ENCODE measurements around the gene FYN. TPM values are rescaled to one million over a fixed set of nuclear protein-coding genes. Genes with fewer than 3 reads are reported as not detected.
A peak's percentile ranks its signal among the peaks of the same experiment; 100 is the strongest.

Gene FYN
- total RNA-seq, 1 donor from 2014 or later: 121 TPM

DNA sequence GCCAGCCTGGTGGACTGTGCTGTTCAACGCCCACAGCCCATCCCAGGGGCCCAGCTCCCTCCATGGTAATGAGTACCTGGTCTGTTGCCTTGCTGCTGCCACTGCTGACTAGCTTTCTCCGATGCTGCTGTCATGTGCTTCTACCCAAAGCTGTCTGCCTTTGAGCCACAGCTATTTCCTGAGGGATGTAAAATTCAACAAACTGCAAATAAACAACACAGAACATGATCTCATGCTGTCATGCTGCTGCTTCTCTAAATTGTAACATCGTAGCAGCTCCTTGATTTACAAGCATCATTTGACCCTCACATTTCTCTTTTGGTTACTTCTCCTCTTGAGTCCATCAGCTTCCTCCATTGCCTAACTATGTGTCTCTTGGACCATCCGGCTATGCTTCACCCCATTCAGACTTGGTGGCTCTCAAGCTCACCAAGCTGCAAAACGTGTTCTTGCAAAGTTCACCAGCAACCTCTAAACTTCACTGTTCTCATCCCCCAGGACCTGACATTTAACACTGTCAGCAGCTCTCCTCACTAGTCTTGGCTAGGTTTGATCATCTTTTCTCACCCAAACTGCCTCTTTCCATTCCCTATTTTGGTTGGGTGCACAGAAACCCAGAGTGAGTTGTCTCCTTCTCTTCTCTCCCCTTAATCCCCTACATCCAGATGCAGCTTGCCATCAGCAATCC lies 54.6 kb downstream of the FYN start:
- H3K27ac Mint-ChIP-seq (ENCODE audit: unreplicated experiment): peak overlapping the region; percentile 8

DNA sequence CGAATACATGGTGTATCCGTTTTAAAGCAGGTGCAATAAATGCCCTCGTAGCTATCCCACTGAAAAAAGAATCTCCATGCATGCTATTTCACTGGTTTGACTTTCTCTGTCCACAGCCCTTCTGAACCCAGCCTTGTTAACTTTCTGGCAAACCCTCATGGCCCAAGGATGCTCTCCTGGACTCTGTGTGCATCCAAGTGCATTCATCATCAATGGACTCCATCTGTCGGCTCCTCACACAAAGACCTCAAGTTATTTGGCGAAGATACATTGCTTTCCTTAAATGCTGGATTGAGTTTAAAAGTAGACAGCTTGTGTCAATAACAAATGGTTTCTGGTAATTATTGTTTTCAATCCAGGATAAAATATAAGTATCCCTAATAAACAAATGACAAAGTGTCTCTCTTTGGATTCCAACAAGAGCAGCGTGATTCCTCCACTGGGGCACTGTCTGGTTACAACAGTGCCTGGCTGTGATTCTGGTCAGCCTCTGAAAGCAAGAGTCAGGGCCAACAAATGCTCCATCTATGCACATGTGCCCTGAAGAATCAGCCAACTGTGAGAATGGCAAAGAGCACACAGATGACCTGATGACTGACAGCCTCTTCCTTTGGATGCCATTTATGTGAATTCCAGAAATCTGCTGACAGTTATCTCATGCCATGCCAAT lies 55.7 kb downstream of the FYN start:
- Mint-ChIP-seq H3K4me3 (ENCODE audit: unreplicated experiment) (no peak overlapping the region), H3K9me3 (ENCODE audit: unreplicated experiment) (no peaks in the 10 kb centered on the region), H3K36me3 (ENCODE audit: unreplicated experiment) (peaks cover 17% of the 10 kb centered on the region), H3K27me3 (ENCODE audit: unreplicated experiment) (no peaks in the 10 kb centered on the region), H3K27ac (ENCODE audit: unreplicated experiment) (no peak overlapping the region), H3K4me1 (ENCODE audit: unreplicated experiment) (peaks cover 31% of the 10 kb centered on the region)
- TF ChIP-seq, protein P1, sequence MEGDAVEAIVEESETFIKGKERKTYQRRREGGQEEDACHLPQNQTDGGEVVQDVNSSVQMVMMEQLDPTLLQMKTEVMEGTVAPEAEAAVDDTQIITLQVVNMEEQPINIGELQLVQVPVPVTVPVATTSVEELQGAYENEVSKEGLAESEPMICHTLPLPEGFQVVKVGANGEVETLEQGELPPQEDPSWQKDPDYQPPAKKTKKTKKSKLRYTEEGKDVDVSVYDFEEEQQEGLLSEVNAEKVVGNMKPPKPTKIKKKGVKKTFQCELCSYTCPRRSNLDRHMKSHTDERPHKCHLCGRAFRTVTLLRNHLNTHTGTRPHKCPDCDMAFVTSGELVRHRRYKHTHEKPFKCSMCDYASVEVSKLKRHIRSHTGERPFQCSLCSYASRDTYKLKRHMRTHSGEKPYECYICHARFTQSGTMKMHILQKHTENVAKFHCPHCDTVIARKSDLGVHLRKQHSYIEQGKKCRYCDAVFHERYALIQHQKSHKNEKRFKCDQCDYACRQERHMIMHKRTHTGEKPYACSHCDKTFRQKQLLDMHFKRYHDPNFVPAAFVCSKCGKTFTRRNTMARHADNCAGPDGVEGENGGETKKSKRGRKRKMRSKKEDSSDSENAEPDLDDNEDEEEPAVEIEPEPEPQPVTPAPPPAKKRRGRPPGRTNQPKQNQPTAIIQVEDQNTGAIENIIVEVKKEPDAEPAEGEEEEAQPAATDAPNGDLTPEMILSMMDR (IDR thresholded peaks at IDR 0.05): no peak
- no peak for DNase-seq (ENCODE audit: extremely low spot score, unreplicated experiment)

More for the DNA sequence above, 54.6 kb downstream of the FYN start:
- DNase-seq (ENCODE audit: extremely low spot score, unreplicated experiment): no peak
- H3K4me3 Mint-ChIP-seq (ENCODE audit: unreplicated experiment): no peak overlapping the region
- no peaks in the 10 kb centered on the region for H3K27me3 Mint-ChIP-seq (ENCODE audit: unreplicated experiment)
- peaks cover 34% of the 10 kb centered on the region for H3K4me1 Mint-ChIP-seq (ENCODE audit: unreplicated experiment)
- TF ChIP-seq, protein P1 (IDR thresholded peaks at IDR 0.05): no peak
- H3K9me3 Mint-ChIP-seq (ENCODE audit: unreplicated experiment): no peaks in the 10 kb centered on the region
- peaks cover 12% of the 10 kb centered on the region for H3K36me3 Mint-ChIP-seq (ENCODE audit: unreplicated experiment)

DNA sequence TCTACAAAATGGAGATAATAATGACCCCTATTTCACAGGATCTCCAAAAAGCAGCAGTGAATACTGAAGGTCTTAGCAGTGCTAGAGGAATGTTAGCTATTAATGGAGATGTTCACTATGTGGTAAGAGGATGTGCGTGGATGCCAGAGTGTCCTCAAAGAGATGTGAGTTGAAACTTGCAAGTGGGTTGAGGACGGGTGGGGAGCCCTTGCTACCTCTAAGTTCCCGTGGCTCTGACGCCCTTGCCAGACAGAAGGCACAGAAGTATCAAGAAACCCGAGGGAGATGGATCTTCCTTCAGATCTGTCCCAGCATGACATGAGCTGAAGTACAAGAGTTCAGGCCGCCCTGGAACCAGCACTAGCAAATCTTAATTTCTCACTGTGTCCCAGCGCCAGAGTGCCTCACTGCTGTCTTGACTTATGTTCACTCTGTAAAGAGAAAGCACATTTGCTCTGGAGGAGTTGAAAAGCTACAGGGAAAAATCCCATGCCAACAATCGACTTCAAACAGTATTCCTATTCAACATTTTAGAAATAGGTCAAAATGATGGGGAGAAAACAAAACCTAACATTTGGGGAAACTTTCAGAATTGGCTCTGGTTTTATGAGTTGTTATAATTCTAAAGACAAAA lies 59.5 kb downstream of the FYN start:
- H3K36me3 Mint-ChIP-seq (ENCODE audit: unreplicated experiment): peaks cover 23% of the 10 kb centered on the region

DNA sequence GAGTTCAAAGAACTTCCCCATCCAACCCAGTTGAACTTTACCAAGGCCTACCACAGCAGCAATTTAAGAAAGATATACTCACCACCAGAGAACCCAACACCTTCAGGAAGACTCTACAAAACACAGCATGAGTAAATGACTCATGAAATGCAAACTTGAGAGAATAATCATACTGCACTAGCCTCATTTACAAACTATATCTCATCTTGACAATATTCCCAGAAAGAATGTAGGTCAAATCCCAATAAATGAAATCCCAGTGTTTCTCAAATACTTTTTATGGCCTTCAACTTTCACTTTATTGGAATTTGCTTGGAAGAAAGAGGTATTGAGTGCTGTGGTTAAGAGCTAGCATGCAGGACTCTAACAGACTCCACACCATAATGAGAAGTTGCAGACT lies 60.0 kb downstream of the FYN start:
- TF ChIP-seq, protein P1 (IDR thresholded peaks at IDR 0.05): no peak
- no peak for DNase-seq (ENCODE audit: extremely low spot score, unreplicated experiment)
- no peaks in the 10 kb centered on the region for H3K27me3 Mint-ChIP-seq (ENCODE audit: unreplicated experiment)
- no peaks in the 10 kb centered on the region for H3K9me3 Mint-ChIP-seq (ENCODE audit: unreplicated experiment)
- H3K4me1 Mint-ChIP-seq (ENCODE audit: unreplicated experiment): peaks cover 22% of the 10 kb centered on the region
- H3K4me3 Mint-ChIP-seq (ENCODE audit: unreplicated experiment): no peak overlapping the region
- peaks cover 18% of the 10 kb centered on the region for H3K36me3 Mint-ChIP-seq (ENCODE audit: unreplicated experiment)
- no peak overlapping the region for H3K27ac Mint-ChIP-seq (ENCODE audit: unreplicated experiment)

More for the DNA sequence above, 59.5 kb downstream of the FYN start:
- Mint-ChIP-seq H3K27ac (ENCODE audit: unreplicated experiment) (no peak overlapping the region), H3K4me3 (ENCODE audit: unreplicated experiment) (no peak overlapping the region), H3K27me3 (ENCODE audit: unreplicated experiment) (no peaks in the 10 kb centered on the region), H3K4me1 (ENCODE audit: unreplicated experiment) (peaks cover 28% of the 10 kb centered on the region), H3K9me3 (ENCODE audit: unreplicated experiment) (no peaks in the 10 kb centered on the region)
- TF ChIP-seq, protein P1 (IDR thresholded peaks at IDR 0.05): no peak
- no peak for DNase-seq (ENCODE audit: extremely low spot score, unreplicated experiment)
